Type B pancreatic cell (in vitro differentiated cells): ENCODE results near the gene PCGF1. TPM values are rescaled to one million over a fixed set of nuclear protein-coding genes. Genes with fewer than 3 reads are reported as not detected.

Experiments
- DNase-seq: peaks from one replicate; pipeline ENCODE4 v3.0.0; 2021; ENCODE audit warnings: mixed read lengths; ENCODE audit not compliant: unreplicated experiment; ENCODE audit errors: extremely low spot score
- H3K27ac Mint-ChIP-seq: 2 replicates; pipeline ENCODE4 v1.8.0; 2021; ENCODE audit warnings: mild to moderate bottlenecking, mixed read lengths
- H3K27me3 Mint-ChIP-seq: 2 replicates; pipeline ENCODE4 v1.8.0; 2021; ENCODE audit warnings: mixed read lengths
- H3K36me3 Mint-ChIP-seq: 2 replicates; pipeline ENCODE4 v1.8.0; 2021; ENCODE audit warnings: mixed read lengths
- H3K4me1 Mint-ChIP-seq: one replicate; pipeline ENCODE4 v1.8.0; 2021; ENCODE audit warnings: mixed read lengths; ENCODE audit not compliant: unreplicated experiment
- H3K4me3 Mint-ChIP-seq: 2 replicates; pipeline ENCODE4 v1.8.0; 2021; ENCODE audit warnings: mild to moderate bottlenecking, mixed read lengths
- H3K9me3 Mint-ChIP-seq: 2 replicates; pipeline ENCODE4 v1.8.0; 2021; ENCODE audit warnings: mixed read lengths
- total RNA-seq: library from RNA; stranded (reverse); gene quantifications from 2 replicates; pipeline ENCODE4 v1.2.1, GENCODE V29; 2021; ENCODE audit warnings: low replicate concordance
- TF ChIP-seq, protein P1 (sequence below): fragments of 200-600 bp; sonication (generic); conservative IDR thresholded peaks from 2 replicates; pipeline ENCODE4 v1.5.0; 2021; ENCODE audit warnings: antibody characterized with exemption, mild to moderate bottlenecking

PCGF1 gene
- total RNA-seq, 1 donor from 2014 or later: 30.1 TPM

DNA sequence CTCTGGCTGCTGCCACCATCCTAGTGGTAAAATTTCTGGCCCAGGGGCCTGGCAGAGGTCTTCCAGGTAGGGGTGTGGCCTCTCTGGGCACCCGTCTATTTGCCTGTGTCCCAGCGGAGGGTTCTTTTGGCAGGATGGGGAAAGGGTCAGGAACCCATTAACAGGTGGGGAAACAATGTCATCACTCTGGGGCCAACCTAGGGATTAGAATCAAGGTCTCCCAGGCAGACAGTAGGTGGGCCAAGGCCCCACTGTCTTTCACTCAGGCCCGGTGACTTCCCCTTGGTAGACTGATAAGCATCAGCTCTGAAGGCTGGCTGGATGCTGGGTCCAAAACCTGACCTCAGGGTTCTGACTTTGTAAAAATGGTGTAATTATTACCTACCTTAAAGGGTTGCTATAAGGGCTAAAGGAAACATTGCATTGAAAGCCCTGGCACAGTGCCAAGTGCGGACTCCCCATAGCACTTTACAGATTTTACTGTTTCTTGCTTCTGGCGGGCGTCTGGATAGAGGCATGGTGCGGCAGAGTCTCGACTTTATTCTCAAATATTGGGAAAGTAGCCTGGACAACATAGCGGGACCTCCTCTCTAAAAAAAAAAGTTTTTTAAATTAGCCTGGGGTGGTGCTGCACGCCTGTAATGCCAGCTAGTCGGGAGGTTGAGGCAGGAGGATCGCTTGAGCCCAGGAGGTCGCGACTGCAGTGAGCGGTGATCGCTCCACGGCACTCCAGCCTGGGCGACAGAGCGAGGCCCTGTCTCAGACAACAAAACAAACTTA, 10.3 kb downstream of the PCGF1 start:
- peak overlapping the region; percentile 92 for H3K4me3 Mint-ChIP-seq
- no peaks in the 10 kb centered on the region for H3K9me3 Mint-ChIP-seq
- peaks cover 23% of the 10 kb centered on the region for H3K4me1 Mint-ChIP-seq
- peaks cover 6% of the 10 kb centered on the region for H3K36me3 Mint-ChIP-seq
- H3K27ac Mint-ChIP-seq: no peak overlapping the region
- TF ChIP-seq, protein P1, sequence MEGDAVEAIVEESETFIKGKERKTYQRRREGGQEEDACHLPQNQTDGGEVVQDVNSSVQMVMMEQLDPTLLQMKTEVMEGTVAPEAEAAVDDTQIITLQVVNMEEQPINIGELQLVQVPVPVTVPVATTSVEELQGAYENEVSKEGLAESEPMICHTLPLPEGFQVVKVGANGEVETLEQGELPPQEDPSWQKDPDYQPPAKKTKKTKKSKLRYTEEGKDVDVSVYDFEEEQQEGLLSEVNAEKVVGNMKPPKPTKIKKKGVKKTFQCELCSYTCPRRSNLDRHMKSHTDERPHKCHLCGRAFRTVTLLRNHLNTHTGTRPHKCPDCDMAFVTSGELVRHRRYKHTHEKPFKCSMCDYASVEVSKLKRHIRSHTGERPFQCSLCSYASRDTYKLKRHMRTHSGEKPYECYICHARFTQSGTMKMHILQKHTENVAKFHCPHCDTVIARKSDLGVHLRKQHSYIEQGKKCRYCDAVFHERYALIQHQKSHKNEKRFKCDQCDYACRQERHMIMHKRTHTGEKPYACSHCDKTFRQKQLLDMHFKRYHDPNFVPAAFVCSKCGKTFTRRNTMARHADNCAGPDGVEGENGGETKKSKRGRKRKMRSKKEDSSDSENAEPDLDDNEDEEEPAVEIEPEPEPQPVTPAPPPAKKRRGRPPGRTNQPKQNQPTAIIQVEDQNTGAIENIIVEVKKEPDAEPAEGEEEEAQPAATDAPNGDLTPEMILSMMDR: no peak
- DNase-seq: no peak
- peaks cover 66% of the 10 kb centered on the region for H3K27me3 Mint-ChIP-seq

DNA sequence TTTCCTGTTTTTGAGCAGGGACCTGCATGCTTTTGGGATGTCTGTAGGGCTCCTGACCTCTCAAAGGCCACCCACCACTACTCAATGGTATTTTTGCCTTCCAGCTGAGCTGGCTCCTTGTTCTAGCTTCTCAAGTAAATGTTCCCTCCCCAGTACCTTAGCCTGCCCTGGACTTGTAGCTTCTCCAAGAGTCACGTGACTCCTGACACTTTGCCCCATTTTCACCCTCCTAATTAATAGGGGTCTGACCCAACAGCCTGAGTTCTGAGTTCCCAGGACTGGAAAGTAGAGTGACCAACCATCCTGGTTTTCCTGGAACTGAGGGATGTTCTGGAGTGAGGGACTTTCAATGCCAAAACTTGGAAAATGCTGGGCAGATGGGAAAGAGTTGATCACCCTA, 12.1 kb downstream of the PCGF1 start:
- H3K4me3 Mint-ChIP-seq: no peak overlapping the region
- H3K27me3 Mint-ChIP-seq: peaks cover 48% of the 10 kb centered on the region
- H3K9me3 Mint-ChIP-seq: no peaks in the 10 kb centered on the region
- H3K27ac Mint-ChIP-seq: no peak overlapping the region
- H3K4me1 Mint-ChIP-seq: peaks cover 10% of the 10 kb centered on the region
- H3K36me3 Mint-ChIP-seq: peaks cover 11% of the 10 kb centered on the region
- DNase-seq: no peak
- TF ChIP-seq, protein P1: no peak

- H3K36me3 Mint-ChIP-seq: peaks cover 18% of the 10 kb centered on the region
Measured at GRCh38 chr2:74493546-74493945, 13.9 kb downstream of the PCGF1 start.

GRCh38 chr2:74491648-74492544, 15.6 kb downstream of the PCGF1 start:
- H3K27me3 Mint-ChIP-seq: peaks cover 14% of the 10 kb centered on the region
- TF ChIP-seq, protein P1: no peak
- H3K9me3 Mint-ChIP-seq: no peaks in the 10 kb centered on the region
- DNase-seq: no peak
- no peak overlapping the region for H3K27ac Mint-ChIP-seq
- H3K36me3 Mint-ChIP-seq: peaks cover 18% of the 10 kb centered on the region
- H3K4me1 Mint-ChIP-seq: no peaks in the 10 kb centered on the region
- H3K4me3 Mint-ChIP-seq: no peak overlapping the region

More at GRCh38 chr2:74493546-74493945, 13.9 kb downstream of the PCGF1 start:
- H3K4me3 Mint-ChIP-seq: no peak overlapping the region
- no peak for DNase-seq
- H3K27me3 Mint-ChIP-seq: peaks cover 31% of the 10 kb centered on the region
- peaks cover 3% of the 10 kb centered on the region for H3K4me1 Mint-ChIP-seq
- TF ChIP-seq, protein P1: no peak
- no peaks in the 10 kb centered on the region for H3K9me3 Mint-ChIP-seq
- no peak overlapping the region for H3K27ac Mint-ChIP-seq

- Mint-ChIP-seq H3K36me3 (peaks cover 13% of the 10 kb centered on the region), H3K9me3 (no peaks in the 10 kb centered on the region), H3K27me3 (no peaks in the 10 kb centered on the region), H3K27ac (no peak overlapping the region), H3K4me3 (no peak overlapping the region), H3K4me1 (no peaks in the 10 kb centered on the region)
- DNase-seq: no peak
- TF ChIP-seq, protein P1: no peak
Measured at GRCh38 chr2:74489906-74490305, 17.6 kb downstream of the PCGF1 start.
